Endothelial cell of umbilical vein (primary cell): ENCODE results near the gene INIP. TPM values are rescaled to one million over a fixed set of nuclear protein-coding genes. Genes with fewer than 3 reads are reported as not detected.

ENCODE experiments used
- BruUV-seq: library from RNA; stranded (reverse); fragments of 400-500 nt; replicated peaks from 2 replicates; lab custom pipeline; 2021; lab: Mats Ljungman, UMichigan
- CTCF ChIA-PET: fragments of 300-600, 350-600 bp; sonication (Branson Sonifier 250); formaldehyde crosslinking; loops from one replicate; lab custom pipeline; 2021; ENCODE audit warnings: antibody characterized with exemption, inconsistent platforms; lab: Charles Lee
- POLR2A ChIA-PET: fragments of 300-600, 350-600 bp; sonication (Branson Sonifier 250); formaldehyde crosslinking; loops from one replicate; lab custom pipeline; 2021; ENCODE audit warnings: antibody characterized with exemption, inconsistent platforms; lab: Charles Lee
- DNase-seq: peaks from one replicate; pipeline ENCODE4 v3.0.0-alpha.2; 2011; ENCODE audit warnings: low read depth, low spot score
- FAIRE-seq: peaks from 2 replicates; lab custom pipeline; 2011; peaks lifted over from hg19 to GRCh38; lab: Jason Lieb, UNC
- H2AFZ ChIP-seq: 2 replicates; pipeline ENCODE4 v1.6.0; 2012; ENCODE audit warnings: low read depth, low read length, control low read depth, inconsistent platforms
- H3K27ac ChIP-seq: 2 replicates; pipeline ENCODE4 v1.5.1; 2011; ENCODE audit warnings: low read depth, mild to moderate bottlenecking, control low read depth, low read length, moderate library complexity; ENCODE audit not compliant: insufficient read depth
- H3K27me3 ChIP-seq, 2 experiments: 2 replicates each; pipeline versions ENCODE4 v1.6.0 to v1.6.1; 2011; ENCODE audit warnings: low read length in 2 of 2, mixed read lengths in 1 of 2; ENCODE audit not compliant: control insufficient read depth in 2 of 2, insufficient read depth in 2 of 2
- H3K36me3 ChIP-seq, 2 experiments: 2 replicates in 1 of 2; 3 replicates in 1 of 2; pipeline ENCODE4 v1.5.1; 2011; ENCODE audit warnings: low read length in 2 of 2, mild to moderate bottlenecking in 1 of 2, moderate library complexity in 1 of 2; ENCODE audit not compliant: control insufficient read depth in 2 of 2, insufficient read depth in 2 of 2; ENCODE audit errors: extremely low read depth in 1 of 2
- H3K4me1 ChIP-seq: 3 replicates; pipeline ENCODE4 v1.5.1; 2011; ENCODE audit warnings: mild to moderate bottlenecking, low read length; ENCODE audit not compliant: control insufficient read depth, insufficient read depth; ENCODE audit errors: extremely low read depth
- H3K4me2 ChIP-seq: 2 replicates; pipeline ENCODE4 v1.6.1; 2011; ENCODE audit warnings: low read length, control low read depth, mixed read lengths; ENCODE audit not compliant: insufficient read depth
- H3K4me3 ChIP-seq, 3 experiments: fragments of 200-600 bp in 1 of 3; sonication (generic), shearing (Covaris generic) in 1 of 3; replicated peaks in 1 of 3; 2 replicates each; pipeline ENCODE4 v1.5.1; 2011 to 2016; ENCODE audit warnings: control low read depth in 3 of 3, low read length in 3 of 3, mild to moderate bottlenecking in 2 of 3, inconsistent platforms in 1 of 3, low read depth in 1 of 3, moderate library complexity in 1 of 3; ENCODE audit not compliant: insufficient read depth in 1 of 3
- H3K79me2 ChIP-seq: 2 replicates; pipeline ENCODE4 v1.6.0; 2012; ENCODE audit warnings: low read length, inconsistent platforms; ENCODE audit not compliant: control insufficient read depth, insufficient read depth
- H3K9ac ChIP-seq: replicated peaks from 2 replicates; pipeline ENCODE3; 2011; ENCODE audit warnings: low read length, control low read depth; ENCODE audit not compliant: insufficient read depth; ENCODE audit errors: extremely low read depth
- H3K9me1 ChIP-seq: replicated peaks from 3 replicates; pipeline ENCODE4 v1.6.0; 2011; ENCODE audit warnings: mild to moderate bottlenecking, low read length; ENCODE audit not compliant: control insufficient read depth, insufficient read depth; ENCODE audit errors: extremely low read depth
- H3K9me3 ChIP-seq: replicated peaks from 2 replicates; pipeline ENCODE4 v1.5.1; 2012; ENCODE audit warnings: low read length, inconsistent platforms; ENCODE audit not compliant: control insufficient read depth, insufficient read depth
- H4K20me1 ChIP-seq: replicated peaks from 2 replicates; pipeline ENCODE3; 2011; ENCODE audit warnings: mild to moderate bottlenecking, low read length; ENCODE audit not compliant: control insufficient read depth, insufficient read depth; ENCODE audit errors: extremely low read depth
- CTCF ChIP-seq, 2 donors: IDR thresholded peaks; 1 replicate in 1 of 2; 2 replicates in 1 of 2; pipeline ENCODE4 v1.5.1; 2011; ENCODE audit warnings: low read length in 2 of 2, mild to moderate bottlenecking in 2 of 2, moderate library complexity in 2 of 2, control low read depth in 1 of 2, inconsistent platforms in 1 of 2, low read depth in 1 of 2; ENCODE audit not compliant: insufficient read depth in 1 of 2; ENCODE audit errors: extremely low read depth in 1 of 2
- EZH2 ChIP-seq: IDR thresholded peaks from 2 replicates; pipeline ENCODE4 v1.6.1; 2012; ENCODE audit warnings: borderline replicate concordance, low read depth, mild to moderate bottlenecking, moderate library complexity, low read length, inconsistent platforms; ENCODE audit not compliant: severe bottlenecking
- FOS ChIP-seq: IDR thresholded peaks from 2 replicates; pipeline ENCODE4 v1.6.1; 2011; ENCODE audit warnings: mild to moderate bottlenecking, low read length, moderate library complexity, borderline replicate concordance; ENCODE audit not compliant: insufficient read depth
- GATA2 ChIP-seq: IDR thresholded peaks from 2 replicates; pipeline ENCODE4 v1.7.0; 2011; ENCODE audit warnings: low read depth, mild to moderate bottlenecking, moderate library complexity, mixed read lengths, low read length; ENCODE audit not compliant: insufficient read length, insufficient read depth
- JUN ChIP-seq: IDR thresholded peaks from 2 replicates; pipeline ENCODE4 v1.6.1; 2011; ENCODE audit warnings: borderline replicate concordance, low read depth; ENCODE audit not compliant: insufficient read length, insufficient read depth
- MAX ChIP-seq: IDR thresholded peaks from 2 replicates; pipeline ENCODE4 v1.6.1; 2011; ENCODE audit not compliant: insufficient read depth, insufficient read length
- MYC ChIP-seq: IDR thresholded peaks from one replicate; pipeline ENCODE4 v1.6.1; 2011; ENCODE audit warnings: mild to moderate bottlenecking, low read depth, low read length
- POLR2A ChIP-seq: IDR thresholded peaks from 2 replicates; pipeline ENCODE4 v1.6.1; 2012; ENCODE audit warnings: low read depth, mild to moderate bottlenecking, control low read depth, low read length
- POLR2AphosphoS5 ChIP-seq: IDR thresholded peaks from 2 replicates; pipeline ENCODE4 v1.6.1; 2012; ENCODE audit warnings: low read depth, mild to moderate bottlenecking, control low read depth, low read length, moderate library complexity; ENCODE audit not compliant: insufficient read depth
- dilution Hi-C: fragments of 300-500 bp; cut with MboI; formaldehyde crosslinking; loops from one replicate; pipeline ENCODE4 v1.15.0; 2019; ENCODE audit warnings: low sequenced_read_pairs; ENCODE audit not compliant: extremely low pct_ligation_motif_present
- intact Hi-C: fragments of 100-400 bp; cut with micrococcal nuclease; formaldehyde crosslinking; loops from one replicate; pipeline ENCODE4 v1.10.0; 2022
- polyA plus RNA-seq, 4 experiments: library from polyadenylated mRNA; depleted of rRNA in 3 of 4; stranded (reverse) in 3 of 4; unstranded in 1 of 4; fragments of >200 nt; gene quantifications; 2 replicates each; pipeline versions ENCODE4 v1.2.1 to v1.2.3, GENCODE V29; 2011 to 2012; ENCODE audit warnings: missing spikeins in 1 of 4
- total RNA-seq: library from RNA; stranded (reverse); gene quantifications from 2 replicates; pipeline ENCODE4 v1.2.3, GENCODE V29; 2021

The INIP gene
- total and polyA plus RNA-seq, 2 donors (not counting 3 experiments of a cell fraction or from before 2014, with no cell fraction given): 12.3 to 25.7 TPM

GRCh38 chr9:112712678-112713077, 5.2 kb downstream of the INIP start:
- peaks cover 18% of the 10 kb centered on the region for H3K79me2 ChIP-seq
- DNase-seq: no peak
- peaks cover 7% of the 10 kb centered on the region for H3K4me1 ChIP-seq
- no peaks in the 10 kb centered on the region for H3K27me3 ChIP-seq
- intact Hi-C loops: no loop called here
- peaks cover 0 to 2% of the 10 kb centered on the region in 2 experiments for H3K36me3 ChIP-seq
- H2AFZ ChIP-seq: no peak overlapping the region
- dilution Hi-C loops: no loop called here
- no peak overlapping the region for H3K4me3 ChIP-seq
- no peaks in the 10 kb centered on the region for H3K9me1 ChIP-seq
- no peaks in the 10 kb centered on the region for H4K20me1 ChIP-seq
- POLR2A ChIA-PET: interaction anchor here (0.5 kb wide), 1 partner anchor 1152 kb away, joined by 4 read pairs; no protein-coding TSS in a partner anchor
- CTCF ChIA-PET: interaction anchor here (0.9 to 2.2 kb wide), 4 partner anchors 80 to 346 kb away, joined by 3 to 13 read pairs (median 3); partner anchors contain the start of gene KIAA1958
- H3K9ac ChIP-seq: no peak overlapping the region
- H3K4me2 ChIP-seq: no peak overlapping the region
- BruUV-seq: no TSS peak
- TF ChIP-seq EZH2 (no peak), CTCF (IDR thresholded peaks at IDR 0.05; ENCODE audit: extremely low read depth in 1 of 2, insufficient read depth in 1 of 2, low read depth in 1 of 2, low read length in 2 of 2) (no peak), GATA2 (no peak), MAX (no peak), POLR2AphosphoS5 (no peak), JUN (no peak), POLR2A (no peak), MYC (no peak), FOS (no peak)
- no peak overlapping the region for H3K27ac ChIP-seq
- no peak for FAIRE-seq
- H3K9me3 ChIP-seq: no peaks in the 10 kb centered on the region
